K562 (cell line): ENCODE data around the gene LCA5L. TPM values are rescaled to one million over a fixed set of nuclear protein-coding genes. Genes with fewer than 3 reads are reported as not detected.

Source experiments
- E2F5 ChIP-seq: sonication (generic); formaldehyde crosslinking; IDR thresholded peaks from 2 replicates; pipeline ENCODE4 v1.8.0; 2022; ENCODE audit warnings: mild to moderate bottlenecking, missing genetic modification reagents
- HNRNPLL ChIP-seq: fragments of 200-400 bp; formaldehyde crosslinking; IDR thresholded peaks from 2 replicates; pipeline ENCODE4 v1.6.1; 2017; ENCODE audit warnings: low read length, low read depth, mild to moderate bottlenecking; ENCODE audit not compliant: poor library complexity, severe bottlenecking
- NKRF ChIP-seq: fragments of 450-650 bp; IDR thresholded peaks from 2 replicates; pipeline ENCODE4 v1.6.1; 2016; ENCODE audit warnings: borderline replicate concordance
- NR1H2 ChIP-seq: sonication (generic); formaldehyde crosslinking; IDR thresholded peaks from 2 replicates; pipeline ENCODE4 v1.4.0; 2020; ENCODE audit warnings: mild to moderate bottlenecking, missing genetic modification reagents
- POU5F1 ChIP-seq: fragments of 150-350 bp; IDR thresholded peaks from 2 replicates; pipeline ENCODE4 v1.6.1; 2014; ENCODE audit warnings: borderline replicate concordance, low read length, low read depth, mild to moderate bottlenecking; ENCODE audit not compliant: partially characterized antibody
- PTTG1 ChIP-seq: fragments of 450-650 bp; IDR thresholded peaks from 2 replicates; pipeline ENCODE4 v1.6.1; 2016; ENCODE audit warnings: low read depth, mild to moderate bottlenecking, missing genetic modification characterization, missing compliant biosample characterization
- SPI1 ChIP-seq: IDR thresholded peaks from 2 replicates; pipeline ENCODE4 v1.6.1; 2011; ENCODE audit warnings: low read depth, low read length, control low read depth, borderline replicate concordance
- ZBTB43 ChIP-seq: sonication (generic); formaldehyde crosslinking; IDR thresholded peaks from 2 replicates; pipeline ENCODE4 v1.8.0; 2023; ENCODE audit warnings: mild to moderate bottlenecking, missing genetic modification reagents
- polyA plus RNA-seq, 8 experiments: library from polyadenylated mRNA; depleted of rRNA in 4 of 8; stranded (reverse) in 5 of 8; unstranded in 3 of 8; fragments of >200 nt; fragmentation: Nextera tagmentation in 2 of 8; fragmentation: Illumina TruSeq in 1 of 8; extraction: Ambion mirVana in 2 of 8; extraction: Trizol in 1 of 8; gene quantifications; 2 replicates each; pipeline versions ENCODE4 v1.2.1 to v1.2.3, GENCODE V29; 2011 to 2014; ENCODE audit warnings: inconsistent platforms in 1 of 8, missing spikeins in 1 of 8
- total RNA-seq, 7 experiments: library from RNA; depleted of rRNA in 6 of 7; stranded (reverse); fragments of >200 nt in 6 of 7; fragmentation: Illumina TruSeq in 2 of 7; extraction: Trizol in 2 of 7; gene quantifications; 2 replicates each; pipeline versions ENCODE4 v1.2.1 to v1.2.3, GENCODE V29; 2011 to 2021; ENCODE audit warnings: low replicate concordance in 1 of 7
- TF ChIP-seq, protein P1 (sequence below): fragments of 250-450 bp; sonication (Bioruptor Pico); IDR thresholded peaks from 2 replicates; pipeline ENCODE4 v1.4.0; 2020; ENCODE audit warnings: mild to moderate bottlenecking, moderate library complexity
- TF ChIP-seq, protein P2 (sequence below): IDR thresholded peaks from 3 replicates; pipeline ENCODE4 v1.6.1; 2011; ENCODE audit warnings: borderline replicate concordance, mild to moderate bottlenecking, moderate library complexity; ENCODE audit not compliant: insufficient read length; ENCODE audit errors: extremely low read depth
- TF ChIP-seq, protein P3 (sequence below): fragments of 250-450 bp; sonication (Bioruptor Pico); IDR thresholded peaks from 2 replicates; pipeline ENCODE4 v1.5.0; 2021; ENCODE audit warnings: mild to moderate bottlenecking, borderline replicate concordance

The LCA5L gene
- total and polyA plus RNA-seq, 9 of the 15 experiments (the other 6 are each of a cell fraction or from before 2014, with no cell fraction given): 1.8 to 4.9 (median 3.8) TPM

DNA sequence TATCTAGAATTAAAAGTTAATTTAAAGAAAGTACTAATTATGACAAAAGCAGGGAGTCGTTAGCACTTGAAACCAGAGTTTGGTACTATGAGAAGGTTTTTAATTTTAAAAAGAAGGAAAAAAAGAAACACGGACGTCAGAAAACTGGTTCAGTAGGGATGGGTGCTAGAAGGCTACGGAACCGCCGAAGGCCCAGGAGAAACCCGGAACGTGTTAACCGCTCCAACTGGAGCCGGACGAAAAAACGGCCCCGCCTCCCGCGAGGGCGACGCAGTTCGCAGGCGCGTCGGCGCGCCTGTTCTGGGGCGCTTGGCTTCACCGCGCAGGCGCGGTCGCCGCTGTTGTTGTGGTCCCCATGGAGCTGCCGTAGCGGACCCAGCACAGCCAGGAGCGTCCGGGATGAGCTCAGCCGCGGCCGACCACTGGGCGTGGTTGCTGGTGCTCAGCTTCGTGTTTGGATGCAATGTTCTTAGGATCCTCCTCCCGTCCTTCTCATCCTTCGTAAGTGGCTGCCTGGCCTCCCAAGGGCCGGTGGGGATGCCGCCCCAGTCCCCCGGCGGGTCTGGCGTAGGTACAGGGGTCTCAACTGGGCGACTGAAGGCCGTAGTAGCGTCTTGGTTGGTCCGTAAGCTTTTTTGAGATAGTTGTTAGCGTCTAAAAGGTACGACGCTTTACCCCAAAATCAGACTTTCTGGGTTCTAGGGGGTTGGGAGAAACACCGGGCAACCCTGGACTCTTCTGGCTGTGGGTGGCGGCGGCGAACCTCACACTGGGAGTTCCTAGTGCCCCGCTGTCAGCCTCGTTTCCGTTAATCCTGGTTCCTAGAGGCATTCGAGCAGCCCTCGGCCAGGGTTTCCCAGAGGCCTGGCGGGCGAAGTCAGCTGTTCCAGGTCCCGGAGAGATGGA is 65.3 kb downstream of the LCA5L start (continued):
- TF ChIP-seq, protein P1, sequence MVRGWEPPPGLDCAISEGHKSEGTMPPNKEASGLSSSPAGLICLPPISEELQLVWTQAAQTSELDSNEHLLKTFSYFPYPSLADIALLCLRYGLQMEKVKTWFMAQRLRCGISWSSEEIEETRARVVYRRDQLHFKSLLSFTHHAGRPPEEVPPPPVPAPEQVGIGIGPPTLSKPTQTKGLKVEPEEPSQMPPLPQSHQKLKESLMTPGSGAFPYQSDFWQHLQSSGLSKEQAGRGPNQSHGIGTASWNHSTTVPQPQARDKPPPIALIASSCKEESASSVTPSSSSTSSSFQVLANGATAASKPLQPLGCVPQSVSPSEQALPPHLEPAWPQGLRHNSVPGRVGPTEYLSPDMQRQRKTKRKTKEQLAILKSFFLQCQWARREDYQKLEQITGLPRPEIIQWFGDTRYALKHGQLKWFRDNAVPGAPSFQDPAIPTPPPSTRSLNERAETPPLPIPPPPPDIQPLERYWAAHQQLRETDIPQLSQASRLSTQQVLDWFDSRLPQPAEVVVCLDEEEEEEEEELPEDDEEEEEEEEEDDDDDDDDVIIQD (CRISPR knock-in tag): no peak
- TF ChIP-seq HNRNPLL: peak; percentile 82
- no peak for TF ChIP-seq POU5F1
- no peak for TF ChIP-seq SPI1
- no peak for TF ChIP-seq E2F5
- TF ChIP-seq, protein P2, sequence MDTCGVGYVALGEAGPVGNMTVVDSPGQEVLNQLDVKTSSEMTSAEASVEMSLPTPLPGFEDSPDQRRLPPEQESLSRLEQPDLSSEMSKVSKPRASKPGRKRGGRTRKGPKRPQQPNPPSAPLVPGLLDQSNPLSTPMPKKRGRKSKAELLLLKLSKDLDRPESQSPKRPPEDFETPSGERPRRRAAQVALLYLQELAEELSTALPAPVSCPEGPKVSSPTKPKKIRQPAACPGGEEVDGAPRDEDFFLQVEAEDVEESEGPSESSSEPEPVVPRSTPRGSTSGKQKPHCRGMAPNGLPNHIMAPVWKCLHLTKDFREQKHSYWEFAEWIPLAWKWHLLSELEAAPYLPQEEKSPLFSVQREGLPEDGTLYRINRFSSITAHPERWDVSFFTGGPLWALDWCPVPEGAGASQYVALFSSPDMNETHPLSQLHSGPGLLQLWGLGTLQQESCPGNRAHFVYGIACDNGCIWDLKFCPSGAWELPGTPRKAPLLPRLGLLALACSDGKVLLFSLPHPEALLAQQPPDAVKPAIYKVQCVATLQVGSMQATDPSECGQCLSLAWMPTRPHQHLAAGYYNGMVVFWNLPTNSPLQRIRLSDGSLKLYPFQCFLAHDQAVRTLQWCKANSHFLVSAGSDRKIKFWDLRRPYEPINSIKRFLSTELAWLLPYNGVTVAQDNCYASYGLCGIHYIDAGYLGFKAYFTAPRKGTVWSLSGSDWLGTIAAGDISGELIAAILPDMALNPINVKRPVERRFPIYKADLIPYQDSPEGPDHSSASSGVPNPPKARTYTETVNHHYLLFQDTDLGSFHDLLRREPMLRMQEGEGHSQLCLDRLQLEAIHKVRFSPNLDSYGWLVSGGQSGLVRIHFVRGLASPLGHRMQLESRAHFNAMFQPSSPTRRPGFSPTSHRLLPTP: no peak
- TF ChIP-seq, protein P3, sequence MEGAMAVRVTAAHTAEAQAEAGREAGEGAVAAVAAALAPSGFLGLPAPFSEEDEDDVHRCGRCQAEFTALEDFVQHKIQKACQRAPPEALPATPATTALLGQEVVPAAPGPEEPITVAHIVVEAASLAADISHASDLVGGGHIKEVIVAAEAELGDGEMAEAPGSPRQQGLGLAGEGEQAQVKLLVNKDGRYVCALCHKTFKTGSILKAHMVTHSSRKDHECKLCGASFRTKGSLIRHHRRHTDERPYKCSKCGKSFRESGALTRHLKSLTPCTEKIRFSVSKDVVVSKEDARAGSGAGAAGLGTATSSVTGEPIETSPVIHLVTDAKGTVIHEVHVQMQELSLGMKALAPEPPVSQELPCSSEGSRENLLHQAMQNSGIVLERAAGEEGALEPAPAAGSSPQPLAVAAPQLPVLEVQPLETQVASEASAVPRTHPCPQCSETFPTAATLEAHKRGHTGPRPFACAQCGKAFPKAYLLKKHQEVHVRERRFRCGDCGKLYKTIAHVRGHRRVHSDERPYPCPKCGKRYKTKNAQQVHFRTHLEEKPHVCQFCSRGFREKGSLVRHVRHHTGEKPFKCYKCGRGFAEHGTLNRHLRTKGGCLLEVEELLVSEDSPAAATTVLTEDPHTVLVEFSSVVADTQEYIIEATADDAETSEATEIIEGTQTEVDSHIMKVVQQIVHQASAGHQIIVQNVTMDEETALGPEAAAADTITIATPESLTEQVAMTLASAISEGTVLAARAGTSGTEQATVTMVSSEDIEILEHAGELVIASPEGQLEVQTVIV (CRISPR knock-in tag): no peak
- no peak for TF ChIP-seq ZBTB43 (CRISPR knock-in tag)
- peak; percentile 56; the same call in 1 of the 2 replicates for TF ChIP-seq NKRF
- TF ChIP-seq PTTG1 (tag): no peak
- no peak for TF ChIP-seq NR1H2
